ENCODE data around the gene FOXP1.

- TF ChIP-seq CTCF (IDR thresholded peaks at IDR 0.05) (no peak), POLR2A (IDR thresholded peaks at IDR 0.05) (no peak), POLR2AphosphoS5 (IDR thresholded peaks at IDR 0.05) (no peak)
Measured at GRCh38 chr3:71629289-71629688, 45.8 kb upstream of the FOXP1 start.

All from breast epithelium (tissue), 3 donors.